K562 (cell line): ENCODE data around the gene CDH2. TPM values are rescaled to one million over a fixed set of nuclear protein-coding genes. Genes with fewer than 3 reads are reported as not detected.

Source experiments
- ATAC-seq: fragments of 200-7000 bp; cut with Tn5 transposase; 3 replicates; pipeline ENCODE4 v1.9.1; 2020; ENCODE audit warnings: moderate library complexity
- BruUV-seq: library from RNA; stranded (reverse); fragments of 400-500 nt; replicated peaks from 2 replicates; lab custom pipeline; 2021; lab: Mats Ljungman, UMichigan
- CTCF ChIA-PET: fragments of 300-600 bp; formaldehyde crosslinking; extraction: SDS; loops from one replicate; lab custom pipeline; 2021; ENCODE audit warnings: low intra/inter-chr PET ratio; lab: Yijun Ruan, JAX
- POLR2A ChIA-PET: fragments of 300-600, 350-650 bp; sonication (Branson Sonifier 250); formaldehyde crosslinking; extraction: SDS; loops from one replicate; lab custom pipeline; 2021; ENCODE audit warnings: antibody characterized with exemption, inconsistent platforms; lab: Yijun Ruan, JAX
- DNase-seq, 4 experiments: peaks; one replicate each; pipeline versions ENCODE4 v3.0.0 to v3.0.0-alpha.2; 2011 to 2018; ENCODE audit warnings: low spot score in 3 of 4, mixed read lengths in 3 of 4; ENCODE audit errors: extremely low read depth in 1 of 4
- FAIRE-seq: peaks from 2 replicates; lab custom pipeline; 2011; peaks lifted over from hg19 to GRCh38; lab: Jason Lieb, UNC
- H2AFZ ChIP-seq: 2 replicates; pipeline ENCODE4 v1.6.0; 2011; ENCODE audit warnings: low read depth, low read length, control low read depth, inconsistent platforms
- H3K27ac ChIP-seq: fragments of 200-600 bp; 3 replicates; pipeline ENCODE4 v1.8.0; 2011; ENCODE audit warnings: low read depth, mild to moderate bottlenecking, control low read depth, inconsistent platforms, low read length, moderate library complexity, mixed read lengths; ENCODE audit errors: extremely low read depth
- H3K27me3 ChIP-seq, 2 experiments: fragments of 300-600 bp in 1 of 2; 2 replicates in 1 of 2; 3 replicates in 1 of 2; pipeline versions ENCODE4 v1.6.0 to v1.8.0; 2011; ENCODE audit warnings: inconsistent platforms in 2 of 2, low read length in 2 of 2, mild to moderate bottlenecking in 1 of 2, mixed read lengths in 1 of 2, moderate library complexity in 1 of 2; ENCODE audit not compliant: control insufficient read depth in 2 of 2, insufficient read depth in 2 of 2
- H3K36me3 ChIP-seq: fragments of 300-600 bp; 3 replicates; pipeline ENCODE4 v1.8.0; 2011; ENCODE audit warnings: mild to moderate bottlenecking, low read length, inconsistent platforms; ENCODE audit not compliant: control insufficient read depth, insufficient read depth
- H3K4me1 ChIP-seq, 2 experiments: fragments of 200-600 bp in 1 of 2; replicated peaks in 1 of 2; 2 replicates in 1 of 2; 3 replicates in 1 of 2; pipeline versions ENCODE4 v1.5.1 to v1.8.0; 2011; ENCODE audit warnings: inconsistent platforms in 2 of 2, low read length in 2 of 2, mild to moderate bottlenecking in 1 of 2, mixed read lengths in 1 of 2, moderate library complexity in 1 of 2; ENCODE audit not compliant: control insufficient read depth in 2 of 2, insufficient read depth in 2 of 2
- H3K4me2 ChIP-seq: 2 replicates; pipeline ENCODE4 v1.6.1; 2011; ENCODE audit warnings: low read length, control low read depth, inconsistent platforms, mixed read lengths; ENCODE audit not compliant: insufficient read depth
- H3K4me3 ChIP-seq: fragments of 200-600 bp; sonication (generic), shearing (Covaris generic); 2 replicates; pipeline ENCODE4 v1.5.1; 2016; ENCODE audit warnings: control low read depth, inconsistent platforms
- H3K79me2 ChIP-seq: fragments of 200-600 bp; 3 replicates; pipeline ENCODE4 v1.8.0; 2011; ENCODE audit warnings: low read length, inconsistent platforms; ENCODE audit not compliant: control insufficient read depth, insufficient read depth
- H3K9ac ChIP-seq, 2 experiments: 2 replicates each; pipeline versions ENCODE4 v1.6.0 to v1.6.1; 2011; ENCODE audit warnings: low read depth in 2 of 2, low read length in 2 of 2, control low read depth in 1 of 2, inconsistent platforms in 1 of 2, mild to moderate bottlenecking in 1 of 2, mixed read lengths in 1 of 2; ENCODE audit not compliant: insufficient read depth in 1 of 2
- H3K9me1 ChIP-seq: one replicate; pipeline ENCODE4 v1.6.0; 2011; ENCODE audit warnings: inconsistent platforms, mild to moderate bottlenecking, low read length, moderate library complexity; ENCODE audit not compliant: control insufficient read depth, insufficient read depth
- H3K9me3 ChIP-seq: replicated peaks from 2 replicates; pipeline ENCODE4 v1.5.1; 2011; ENCODE audit warnings: low read depth, low read length, inconsistent platforms; ENCODE audit not compliant: control insufficient read depth, insufficient read depth
- H4K20me1 ChIP-seq: replicated peaks from 2 replicates; pipeline ENCODE4 v1.6.1; 2011; ENCODE audit warnings: low read length, inconsistent platforms, mixed read lengths; ENCODE audit not compliant: control insufficient read depth, insufficient read depth
- CAMTA2 ChIP-seq: fragments of 250-450 bp; sonication (Bioruptor Pico); conservative IDR thresholded peaks from 2 replicates; pipeline ENCODE4 v1.5.1; 2022
- CBFA2T3 ChIP-seq: fragments of 450-650 bp; IDR thresholded peaks from 2 replicates; pipeline ENCODE4 v1.6.1; 2017
- CBX2 ChIP-seq: fragments of 200-600 bp; sonication (generic); IDR thresholded peaks from one replicate; pipeline ENCODE4 v1.6.1; 2012; ENCODE audit warnings: mild to moderate bottlenecking, low read length, inconsistent platforms; ENCODE audit not compliant: insufficient read depth, poor library complexity, severe bottlenecking
- CREM ChIP-seq: IDR thresholded peaks from 2 replicates; pipeline ENCODE4 v1.6.1; 2014; ENCODE audit warnings: antibody characterized with exemption, low read depth
- EP400 ChIP-seq: fragments of 450-650 bp; IDR thresholded peaks from 2 replicates; pipeline ENCODE4 v1.6.1; 2017; ENCODE audit warnings: antibody characterized with exemption, mild to moderate bottlenecking, moderate library complexity
- GATAD2B ChIP-seq: fragments of 450-650 bp; IDR thresholded peaks from 2 replicates; pipeline ENCODE4 v1.6.1; 2017; ENCODE audit warnings: mild to moderate bottlenecking, borderline replicate concordance
- HOXB6 ChIP-seq: fragments of 250-450 bp; sonication (Bioruptor Pico); IDR thresholded peaks from 2 replicates; pipeline ENCODE4 v1.5.1; 2022; ENCODE audit warnings: mild to moderate bottlenecking, borderline replicate concordance
- LCOR ChIP-seq: sonication (generic); formaldehyde crosslinking; IDR thresholded peaks from 2 replicates; pipeline ENCODE4 v1.8.0; 2022; ENCODE audit warnings: mild to moderate bottlenecking, missing genetic modification reagents
- MBD1 ChIP-seq: fragments of 250-450 bp; sonication (Bioruptor Pico); IDR thresholded peaks from 2 replicates; pipeline ENCODE4 v1.8.0; 2022; ENCODE audit warnings: inconsistent platforms
- MED1 ChIP-seq: sonication (generic); formaldehyde crosslinking; IDR thresholded peaks from 2 replicates; pipeline ENCODE4 v1.8.1; 2023; ENCODE audit warnings: missing genetic modification reagents, borderline replicate concordance
- MTA1 ChIP-seq: fragments of 450-650 bp; IDR thresholded peaks from 2 replicates; pipeline ENCODE4 v1.6.1; 2017; ENCODE audit warnings: borderline replicate concordance
- NKRF ChIP-seq: fragments of 450-650 bp; IDR thresholded peaks from 2 replicates; pipeline ENCODE4 v1.6.1; 2016; ENCODE audit warnings: borderline replicate concordance
- NRF1 ChIP-seq, 2 experiments: fragments of 450-650 bp; IDR thresholded peaks in 1 of 2; conservative IDR thresholded peaks in 1 of 2; 2 replicates each; pipeline ENCODE4 v1.6.1; 2014; ENCODE audit warnings: mild to moderate bottlenecking in 2 of 2
- PCBP2 ChIP-seq: fragments of 200-400 bp; formaldehyde crosslinking; IDR thresholded peaks from 2 replicates; pipeline ENCODE4 v1.6.1; 2018; ENCODE audit warnings: low read length, low read depth, mild to moderate bottlenecking, moderate library complexity; ENCODE audit not compliant: poor library complexity, severe bottlenecking
- SNIP1 ChIP-seq: fragments of 450-650 bp; IDR thresholded peaks from 2 replicates; pipeline ENCODE4 v1.7.1; 2017; ENCODE audit warnings: low read depth, mild to moderate bottlenecking
- SRSF3 ChIP-seq: fragments of 200-400 bp; formaldehyde crosslinking; IDR thresholded peaks from 2 replicates; pipeline ENCODE4 v1.6.1; 2016; ENCODE audit warnings: mild to moderate bottlenecking, low read length, moderate library complexity; ENCODE audit not compliant: insufficient read depth
- TARDBP ChIP-seq: fragments of 450-650 bp; IDR thresholded peaks from 2 replicates; pipeline ENCODE4 v1.6.1; 2016
- TCF3 ChIP-seq: sonication (generic); formaldehyde crosslinking; IDR thresholded peaks from 2 replicates; pipeline ENCODE4 v1.4.0; 2020; ENCODE audit warnings: mild to moderate bottlenecking, missing genetic modification reagents
- TEAD2 ChIP-seq: fragments of 450-650 bp; IDR thresholded peaks from 2 replicates; pipeline ENCODE4 v1.6.1; 2016; ENCODE audit warnings: missing genetic modification characterization, control low read depth, missing compliant biosample characterization
- USF1 ChIP-seq: sonication (generic); formaldehyde crosslinking; IDR thresholded peaks from 2 replicates; pipeline ENCODE4 v1.9.0; 2022; ENCODE audit warnings: mild to moderate bottlenecking, missing genetic modification reagents
- ZNF583 ChIP-seq: fragments of 250-450 bp; sonication (Bioruptor Pico); IDR thresholded peaks from 2 replicates; pipeline ENCODE4 v1.4.0; 2020
- WGBS: fragments of 100-300 bp; shearing (Covaris generic); methylation state at CpG from one replicate; pipeline ENCODE4 v1.1.6; 2016; ENCODE audit warnings: low coverage, mixed read lengths; ENCODE audit not compliant: insufficient coverage; ENCODE audit errors: missing lambda C conversion rate; 5-methylcytosine and 5-hydroxymethylcytosine counted together
- in situ Hi-C: fragments of 300-500 bp; cut with MboI; formaldehyde crosslinking; loops from 4 replicates; pipeline ENCODE4 v1.15.0; 2018; ENCODE audit warnings: inconsistent platforms, mixed read lengths
- intact Hi-C: fragments of 100-400 bp; cut with micrococcal nuclease; formaldehyde crosslinking; loops from 2 replicates; pipeline ENCODE4 v1.14.2; 2022
- polyA plus RNA-seq, 8 experiments: library from polyadenylated mRNA; depleted of rRNA in 4 of 8; stranded (reverse) in 5 of 8; unstranded in 3 of 8; fragments of >200 nt; fragmentation: Nextera tagmentation in 2 of 8; fragmentation: Illumina TruSeq in 1 of 8; extraction: Ambion mirVana in 2 of 8; extraction: Trizol in 1 of 8; gene quantifications; 2 replicates each; pipeline versions ENCODE4 v1.2.1 to v1.2.3, GENCODE V29; 2011 to 2014; ENCODE audit warnings: inconsistent platforms in 1 of 8, missing spikeins in 1 of 8
- total RNA-seq, 7 experiments: library from RNA; depleted of rRNA in 6 of 7; stranded (reverse); fragments of >200 nt in 6 of 7; fragmentation: Illumina TruSeq in 2 of 7; extraction: Trizol in 2 of 7; gene quantifications; 2 replicates each; pipeline versions ENCODE4 v1.2.1 to v1.2.3, GENCODE V29; 2011 to 2021; ENCODE audit warnings: low replicate concordance in 1 of 7

CDH2 gene
- total and polyA plus RNA-seq, 9 of the 15 experiments (the other 6 are each of a cell fraction or from before 2014, with no cell fraction given), result 0.04 TPM; not detected in 8

DNA sequence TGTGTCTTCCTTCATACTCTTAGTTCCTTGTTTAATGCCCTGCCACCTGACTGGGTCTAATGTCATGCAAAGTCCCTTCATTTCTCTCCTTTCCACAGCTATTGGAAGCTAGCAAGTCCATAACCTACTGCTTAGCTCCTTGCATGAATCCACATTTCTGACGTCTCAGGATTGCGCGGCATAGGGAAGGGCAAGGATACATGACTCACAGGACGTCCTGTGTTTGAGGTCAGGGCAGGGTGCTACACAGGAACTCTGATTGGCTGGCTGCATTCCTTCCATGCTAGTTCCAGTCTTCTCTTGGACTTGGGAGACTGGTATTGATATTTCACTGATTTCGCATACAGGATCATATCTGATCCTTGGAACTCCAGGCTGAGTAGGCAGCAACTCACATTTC lies 137.9 kb downstream of the CDH2 start (continued):
- TF ChIP-seq MBD1 (CRISPR knock-in tag), result no peak
- no peak for TF ChIP-seq MTA1
- no peak for TF ChIP-seq SNIP1
- TF ChIP-seq EP400, result no peak
- TF ChIP-seq CAMTA2 (CRISPR knock-in tag), result no peak

DNA sequence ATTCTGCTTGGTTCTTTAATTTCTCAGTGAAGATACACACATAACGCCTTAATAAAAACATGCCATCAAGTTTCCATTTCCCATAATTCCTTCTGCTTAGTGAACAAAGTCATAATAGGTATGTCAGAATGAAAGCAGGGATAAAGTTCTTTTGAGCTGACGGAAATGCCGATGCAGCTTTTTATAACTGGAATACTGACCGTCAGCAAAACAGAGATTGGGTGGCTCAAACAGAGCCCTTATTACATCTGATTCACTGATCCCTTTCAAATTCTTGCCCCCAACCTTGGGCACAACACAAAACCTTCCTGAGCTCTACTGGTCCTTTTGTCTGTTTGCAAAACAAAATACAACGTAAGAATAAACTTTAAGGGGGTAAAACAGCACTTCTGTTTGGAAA lies 140.4 kb downstream of the CDH2 start:
- ChIA-PET POLR2A (no interaction called here), CTCF (no interaction called here)
- 3% methylated on average over 5 of the region's 5 CpGs for WGBS
- BruUV-seq, result no TSS peak
- no peaks in the 10 kb centered on the region for H3K4me1 ChIP-seq
- no peak for ATAC-seq
- H3K27ac ChIP-seq, result no peak overlapping the region
- H3K4me3 ChIP-seq, result no peak overlapping the region
- no peak overlapping the region for H3K9ac ChIP-seq
- H3K79me2 ChIP-seq, result no peaks in the 10 kb centered on the region
- H3K36me3 ChIP-seq, result no peaks in the 10 kb centered on the region
- H3K27me3 ChIP-seq, result no peaks in the 10 kb centered on the region
- no peak for FAIRE-seq
- H2AFZ ChIP-seq, result no peak overlapping the region
- H3K4me2 ChIP-seq, result no peak overlapping the region
- no peak for TF ChIP-seq EP400
- no peak for TF ChIP-seq TARDBP
- no peak for TF ChIP-seq NKRF
- TF ChIP-seq TCF3 (CRISPR knock-in tag), result no peak
- no peak for TF ChIP-seq ZNF583
- no peak for TF ChIP-seq CREM
- no peak for TF ChIP-seq USF1 (CRISPR knock-in tag)
- TF ChIP-seq CBX2, result no peak
- TF ChIP-seq TEAD2 (tag), result no peak
- no peak for TF ChIP-seq LCOR (CRISPR knock-in tag)
- TF ChIP-seq CBFA2T3, result no peak
- no peak for TF ChIP-seq MED1 (CRISPR knock-in tag)
- no peak for TF ChIP-seq HOXB6 (CRISPR knock-in tag)
- TF ChIP-seq GATAD2B, result no peak
- no peak for TF ChIP-seq PCBP2
- TF ChIP-seq SRSF3, result no peak
- TF ChIP-seq NRF1 (conservative IDR thresholded peaks at IDR 0.05 in 1 of 2, IDR thresholded peaks at IDR 0.05 in 1 of 2), result no peak
- no peaks in the 10 kb centered on the region for H3K9me1 ChIP-seq
- in situ Hi-C loops, result no loop called here
- H3K9me3 ChIP-seq, result no peaks in the 10 kb centered on the region
- no peak for DNase-seq
- intact Hi-C loops, result no loop called here
- no peaks in the 10 kb centered on the region for H4K20me1 ChIP-seq
